IMR-90 (cell line): ENCODE measurements around the gene ETV4. TPM values are rescaled to one million over a fixed set of nuclear protein-coding genes. Genes with fewer than 3 reads are reported as not detected.

Experiments
- ATAC-seq: fragments of 200-7000 bp; cut with Tn5 transposase; 2 replicates; pipeline ENCODE4 v1.9.1; 2020; ENCODE audit warnings: low read depth, mild to moderate bottlenecking, moderate library complexity
- BruUV-seq: library from RNA; stranded (reverse); fragments of 400-500 nt; replicated peaks from 2 replicates; lab custom pipeline; 2021; lab: Mats Ljungman, UMichigan
- CTCF ChIA-PET: fragments of 300-600 bp; formaldehyde crosslinking; extraction: SDS; loops from one replicate; lab custom pipeline; 2021; ENCODE audit warnings: antibody characterized with exemption; lab: Yijun Ruan, JAX
- POLR2A ChIA-PET: fragments of 300-600 bp; sonication (Branson Sonifier 250); formaldehyde crosslinking; loops from one replicate; lab custom pipeline; 2022; ENCODE audit warnings: antibody characterized with exemption; ENCODE audit not compliant: unreplicated experiment; lab: Charles Lee
- DNase-seq: peaks from one replicate; pipeline ENCODE4 v3.0.0; 2013
- H2AFZ ChIP-seq: replicated peaks from 2 replicates; pipeline ENCODE3; 2013; ENCODE audit warnings: low read length, mild to moderate bottlenecking; ENCODE audit not compliant: poor library complexity
- H2AK5ac ChIP-seq: 2 replicates; pipeline ENCODE4 v1.6.1; 2013; ENCODE audit warnings: low read depth, low read length, inconsistent platforms
- H2AK9ac ChIP-seq: replicated peaks from 2 replicates; pipeline ENCODE3; 2013; ENCODE audit warnings: mild to moderate bottlenecking, low read depth, low read length, moderate library complexity; ENCODE audit not compliant: poor library complexity
- H2BK120ac ChIP-seq: 2 replicates; pipeline ENCODE4 v1.6.1; 2013; ENCODE audit warnings: low read depth, low read length, inconsistent platforms
- H2BK15ac ChIP-seq: 3 replicates; pipeline ENCODE4 v1.6.1; 2013; ENCODE audit warnings: low read depth, low read length, inconsistent platforms
- H2BK20ac ChIP-seq: 2 replicates; pipeline ENCODE4 v1.6.1; 2013; ENCODE audit warnings: low read depth, mild to moderate bottlenecking, inconsistent platforms, low read length, moderate library complexity
- H2BK5ac ChIP-seq: 2 replicates; pipeline ENCODE4 v1.6.1; 2013; ENCODE audit warnings: mild to moderate bottlenecking, low read depth, low read length, inconsistent platforms; ENCODE audit not compliant: poor library complexity, severe bottlenecking
- H3K14ac ChIP-seq: replicated peaks from 2 replicates; pipeline ENCODE4 v1.6.1; 2013; ENCODE audit warnings: low read depth, low read length, inconsistent platforms
- H3K18ac ChIP-seq: 2 replicates; pipeline ENCODE4 v1.6.1; 2013; ENCODE audit warnings: low read depth, low read length, control low read depth
- H3K23ac ChIP-seq: 2 replicates; pipeline ENCODE4 v1.6.1; 2013; ENCODE audit warnings: low read depth, low read length, inconsistent platforms
- H3K27ac ChIP-seq: 2 replicates; pipeline ENCODE4 v1.5.1; 2013; ENCODE audit warnings: mild to moderate bottlenecking, control low read depth, low read length; ENCODE audit not compliant: insufficient read depth
- H3K27me3 ChIP-seq: 2 replicates; pipeline ENCODE4 v1.6.1; 2013; ENCODE audit warnings: low read length; ENCODE audit not compliant: control insufficient read depth, insufficient read depth
- H3K36me3 ChIP-seq: 2 replicates; pipeline ENCODE4 v1.6.1; 2013; ENCODE audit warnings: low read length, mixed read lengths; ENCODE audit not compliant: control insufficient read depth, insufficient read depth
- H3K4ac ChIP-seq: 2 replicates; pipeline ENCODE4 v1.6.1; 2013; ENCODE audit warnings: low read depth, low read length, inconsistent platforms
- H3K4me1 ChIP-seq: 2 replicates; pipeline ENCODE4 v1.6.1; 2013; ENCODE audit warnings: low read length, mixed read lengths; ENCODE audit not compliant: control insufficient read depth, insufficient read depth
- H3K4me2 ChIP-seq: 2 replicates; pipeline ENCODE4 v1.6.1; 2013; ENCODE audit warnings: low read depth, mild to moderate bottlenecking, control low read depth, low read length, moderate library complexity
- H3K4me3 ChIP-seq: 2 replicates; pipeline ENCODE4 v1.5.1; 2013; ENCODE audit warnings: low read depth, mild to moderate bottlenecking, control low read depth, low read length, moderate library complexity; ENCODE audit not compliant: insufficient read depth
- H3K56ac ChIP-seq: 2 replicates; pipeline ENCODE4 v1.6.1; 2013; ENCODE audit warnings: low read length, inconsistent platforms; ENCODE audit not compliant: insufficient read depth; ENCODE audit errors: extremely low read depth
- H3K79me1 ChIP-seq, 2 experiments: 2 replicates each; pipeline ENCODE4 v1.6.1; 2013; ENCODE audit warnings: low read length in 2 of 2, inconsistent platforms in 1 of 2, low read depth in 1 of 2
- H3K9ac ChIP-seq: 2 replicates; pipeline ENCODE4 v1.6.1; 2013; ENCODE audit warnings: low read depth, low read length, control low read depth
- H3K9me1 ChIP-seq: 2 replicates; pipeline ENCODE4 v1.6.1; 2013; ENCODE audit warnings: low read length, inconsistent platforms; ENCODE audit not compliant: insufficient read depth
- H3K9me3 ChIP-seq: 2 replicates; pipeline ENCODE4 v1.6.1; 2013; ENCODE audit warnings: low read length; ENCODE audit not compliant: control insufficient read depth, insufficient read depth
- H4K20me1 ChIP-seq: 2 replicates; pipeline ENCODE4 v1.6.1; 2013; ENCODE audit warnings: low read length, inconsistent platforms; ENCODE audit not compliant: insufficient read depth
- H4K5ac ChIP-seq: 2 replicates; pipeline ENCODE4 v1.6.1; 2013; ENCODE audit warnings: mild to moderate bottlenecking, low read depth, low read length, control low read depth
- H4K8ac ChIP-seq, 2 experiments: 2 replicates each; pipeline ENCODE4 v1.6.1; 2013; ENCODE audit warnings: low read depth in 2 of 2, low read length in 2 of 2, control low read depth in 1 of 2, inconsistent platforms in 1 of 2
- H4K91ac ChIP-seq: 2 replicates; pipeline ENCODE4 v1.6.1; 2013; ENCODE audit warnings: low read depth, low read length, inconsistent platforms; ENCODE audit not compliant: insufficient read depth
- CEBPB ChIP-seq: IDR thresholded peaks from 2 replicates; pipeline ENCODE4 v1.6.1; 2012; ENCODE audit warnings: low read depth, low read length, improper control_type of control experiment
- MAZ ChIP-seq: IDR thresholded peaks from 2 replicates; pipeline ENCODE4 v1.6.1; 2012; ENCODE audit warnings: low read depth, mild to moderate bottlenecking, low read length, improper control_type of control experiment, moderate library complexity, borderline replicate concordance
- NFE2L2 ChIP-seq: fragments of 150-350 bp; IDR thresholded peaks from 2 replicates; pipeline ENCODE4 v1.6.1; 2016; ENCODE audit warnings: low read depth, mild to moderate bottlenecking, low read length
- POLR2A ChIP-seq: IDR thresholded peaks from 2 replicates; pipeline ENCODE4 v1.6.1; 2012; ENCODE audit warnings: mild to moderate bottlenecking, low read depth, low read length
- RAD21 ChIP-seq: IDR thresholded peaks from 2 replicates; pipeline ENCODE4 v1.6.1; 2012; ENCODE audit warnings: low read length, improper control_type of control experiment
- RFX5 ChIP-seq: IDR thresholded peaks from 2 replicates; pipeline ENCODE4 v1.8.0; 2012; ENCODE audit warnings: low read depth, mild to moderate bottlenecking, low read length, moderate library complexity
- dilution Hi-C: fragments of 300-500 bp; cut with HindIII; formaldehyde crosslinking; loops from one replicate; pipeline ENCODE4 v1.14.3; 2018; ENCODE audit warnings: low sequenced_read_pairs; ENCODE audit not compliant: unreplicated experiment
- in situ Hi-C: fragments of 300-500 bp; cut with MboI; formaldehyde crosslinking; loops from 3 replicates; pipeline ENCODE4 v1.14.3; 2019; ENCODE audit warnings: low sequenced_read_pairs, inconsistent platforms, mixed read lengths
- intact Hi-C: fragments of 100-400 bp; cut with micrococcal nuclease; formaldehyde crosslinking; loops from 2 replicates; pipeline ENCODE4 v1.10.0; 2022
- polyA plus RNA-seq, 3 experiments: library from polyadenylated mRNA; depleted of rRNA; stranded (reverse); fragments of >200 nt; gene quantifications; 2 replicates each; pipeline ENCODE4 v1.2.3, GENCODE V29; 2012; ENCODE audit warnings: low replicate concordance in 1 of 3
- total RNA-seq: library from RNA; depleted of rRNA; stranded (reverse); fragments of >200 nt; gene quantifications from 2 replicates; pipeline ENCODE4 v1.2.3, GENCODE V29; 2012

Gene ETV4
- total and polyA plus RNA-seq, 2 of the 4 experiments (the other 2 are of a cell fraction) = 4.3 to 13.2 TPM

DNA sequence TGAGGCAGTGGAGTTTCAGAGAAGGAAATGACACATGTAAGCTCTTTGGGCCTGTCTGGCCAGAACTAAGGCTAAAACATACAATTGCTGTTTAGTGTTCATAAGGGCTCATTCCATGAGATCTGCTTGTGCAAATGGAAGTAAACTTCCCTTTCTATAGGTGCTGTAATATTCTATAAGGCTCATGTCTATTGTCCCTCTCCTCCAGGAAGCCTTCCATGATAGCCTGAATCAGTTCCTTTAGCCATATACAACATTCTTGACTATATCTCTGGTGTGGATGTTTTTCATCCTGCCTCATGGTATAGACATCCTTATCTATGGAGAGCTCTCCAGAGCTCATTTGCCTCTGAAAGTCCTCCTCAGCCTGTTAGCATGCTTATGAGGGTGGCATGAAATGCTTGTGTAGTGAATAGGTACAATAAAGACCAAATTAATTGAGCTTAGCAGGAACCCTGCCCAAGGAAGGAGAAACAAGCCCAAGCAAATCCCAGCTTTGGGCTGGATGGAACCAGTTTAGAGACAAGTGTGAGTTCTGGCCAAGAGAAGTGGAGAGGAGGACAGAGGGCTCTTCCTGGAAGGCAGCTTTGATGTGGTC lies 1.6 kb upstream of the ETV4 start:
- Histone ChIP-seq H4K5ac (no peak overlapping the region), H3K4me2 (no peak overlapping the region), H3K14ac (no peak overlapping the region), H2AFZ (no peak overlapping the region), H3K23ac (no peak overlapping the region; the same call in 1 of the 2 replicates), H3K56ac (no peak overlapping the region), H2BK15ac (no peak overlapping the region), H3K27ac (no peak overlapping the region), H3K4me3 (no peak overlapping the region), H2BK20ac (no peak overlapping the region), H3K4ac (no peak overlapping the region), H2AK5ac (no peak overlapping the region), H2AK9ac (no peak overlapping the region), H3K9me1 (peaks cover 3% of the 10 kb centered on the region; the same call in 1 of the 2 replicates), H3K27me3 (no peaks in the 10 kb centered on the region), H3K9me3 (no peaks in the 10 kb centered on the region), H2BK120ac (no peak overlapping the region), H2BK5ac (no peak overlapping the region), H3K4me1 (peaks cover 13% of the 10 kb centered on the region), H4K8ac (peak overlapping the region in 1 of 2 experiments; percentile 5; a peak in 1 of 4 replicates), H3K18ac (no peak overlapping the region), H4K20me1 (no peaks in the 10 kb centered on the region), H4K91ac (no peak overlapping the region), H3K79me1 (peaks cover 0 to 22% of the 10 kb centered on the region in 2 experiments; a peak in 2 of 4 replicates), H3K9ac (no peak overlapping the region), H3K36me3 (no peaks in the 10 kb centered on the region)
- no peak for ATAC-seq
- CTCF ChIA-PET = no interaction called here
- no TSS peak for BruUV-seq
- intact Hi-C loops (no loop called here), dilution Hi-C loops (no loop called here), in situ Hi-C loops (no loop called here)
- TF ChIP-seq CEBPB (no peak), MAZ (no peak), RFX5 (no peak), RAD21 (no peak), NFE2L2 (no peak), POLR2A (no peak)
- POLR2A ChIA-PET = interaction anchor here (1.0 kb wide), 1 partner anchor 187 kb away, joined by 3 read pairs; no protein-coding TSS in a partner anchor
- DNase-seq = no peak
